PFSK-1 (cell line): ENCODE measurements around the gene VWA5B1.

ENCODE experiments used
- FOXP2 ChIP-seq: optimal IDR thresholded peaks from 2 replicates; pipeline ENCODE3; 2011; ENCODE audit warnings: borderline replicate concordance, control low read depth, inconsistent platforms; ENCODE audit not compliant: insufficient read depth; ENCODE audit errors: extremely low read length, extremely low read depth
- POLR2AphosphoS5 ChIP-seq: IDR thresholded peaks from 2 replicates; pipeline ENCODE4 v1.6.1; 2012; ENCODE audit warnings: low read depth, mild to moderate bottlenecking, control low read depth, low read length, moderate library complexity
- REST ChIP-seq, 2 experiments: IDR thresholded peaks; 2 replicates each; pipeline versions ENCODE4 v1.6.1 to v1.8.0; 2011 to 2012; ENCODE audit warnings: low read depth in 2 of 2, low read length in 2 of 2, control low read depth in 1 of 2, inconsistent platforms in 1 of 2, mild to moderate bottlenecking in 1 of 2, moderate library complexity in 1 of 2; ENCODE audit not compliant: insufficient read depth in 1 of 2
- SIN3A ChIP-seq: IDR thresholded peaks from 2 replicates; pipeline ENCODE4 v1.6.1; 2012; ENCODE audit warnings: mild to moderate bottlenecking, low read length, moderate library complexity, borderline replicate concordance; ENCODE audit not compliant: insufficient read depth
- TAF1 ChIP-seq: IDR thresholded peaks from 2 replicates; pipeline ENCODE4 v1.6.1; 2012; ENCODE audit warnings: low read length, control low read depth, borderline replicate concordance; ENCODE audit not compliant: insufficient read depth

Gene VWA5B1

DNA sequence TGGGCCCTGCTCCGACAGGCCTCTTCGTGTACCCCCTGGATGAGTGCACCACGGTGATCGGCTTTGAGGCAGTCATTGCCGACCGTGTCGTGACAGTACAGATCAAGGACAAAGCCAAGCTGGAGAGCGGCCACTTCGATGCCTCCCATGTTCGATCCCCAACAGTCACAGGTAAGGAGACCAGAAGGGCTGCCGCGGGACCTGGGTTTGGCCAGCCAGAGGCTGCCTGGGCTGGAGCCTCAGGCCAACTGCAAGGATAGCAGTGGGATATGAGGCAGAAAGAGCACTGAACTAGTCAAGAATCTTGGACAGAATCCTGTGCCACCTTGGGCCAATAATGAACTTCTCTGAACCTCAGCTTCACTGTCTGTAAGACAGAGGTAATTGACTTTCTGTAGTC is 22.1 kb downstream of the VWA5B1 start:
- no peak for TF ChIP-seq SIN3A
- TF ChIP-seq POLR2AphosphoS5 = no peak

DNA sequence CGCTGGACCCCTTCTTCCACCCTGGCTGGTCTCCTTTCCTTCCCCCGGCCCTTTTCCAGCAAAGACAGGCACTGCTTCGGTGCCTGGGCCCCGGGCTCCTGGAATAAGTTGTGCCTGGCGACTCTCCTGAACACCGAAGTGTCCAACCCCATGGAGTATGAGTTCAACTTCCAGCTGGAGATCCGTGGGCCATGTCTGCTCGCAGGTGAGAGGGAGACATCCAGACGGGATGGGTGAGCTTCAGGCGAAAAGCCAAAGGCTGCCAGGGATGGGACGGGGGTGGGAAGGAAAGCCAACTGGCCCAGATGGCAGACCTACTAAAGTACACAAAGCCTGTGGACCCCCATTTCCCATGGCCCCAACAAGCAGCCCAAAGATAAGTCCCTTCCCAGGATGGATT is 26.8 kb downstream of the VWA5B1 start:
- TF ChIP-seq REST (IDR thresholded peaks at IDR 0.05; ENCODE audit: insufficient read depth in 1 of 2, low read depth in 2 of 2, low read length in 2 of 2) (no peak), FOXP2 (no peak), TAF1 (no peak), SIN3A (no peak), POLR2AphosphoS5 (no peak)

DNA sequence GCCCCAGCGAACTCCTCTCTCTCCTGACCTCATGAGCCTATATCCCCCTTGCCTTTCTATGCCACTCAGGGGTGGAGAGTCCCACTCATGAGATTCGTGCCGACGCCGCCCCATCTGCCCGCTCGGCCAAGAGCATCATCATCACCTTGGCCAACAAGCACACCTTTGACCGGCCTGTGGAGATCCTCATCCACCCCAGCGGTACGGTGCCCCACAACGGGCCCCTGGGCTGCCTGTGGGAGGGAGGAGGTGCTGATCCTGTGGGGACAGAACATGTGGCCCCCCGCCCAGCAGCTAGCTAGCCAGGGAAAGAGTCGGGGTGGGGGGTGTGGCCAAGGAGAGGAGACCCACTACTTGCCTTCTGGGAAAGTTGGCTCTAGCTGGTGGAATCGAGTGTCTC is 27.8 kb downstream of the VWA5B1 start:
- TF ChIP-seq SIN3A (no peak), FOXP2 (no peak)

DNA sequence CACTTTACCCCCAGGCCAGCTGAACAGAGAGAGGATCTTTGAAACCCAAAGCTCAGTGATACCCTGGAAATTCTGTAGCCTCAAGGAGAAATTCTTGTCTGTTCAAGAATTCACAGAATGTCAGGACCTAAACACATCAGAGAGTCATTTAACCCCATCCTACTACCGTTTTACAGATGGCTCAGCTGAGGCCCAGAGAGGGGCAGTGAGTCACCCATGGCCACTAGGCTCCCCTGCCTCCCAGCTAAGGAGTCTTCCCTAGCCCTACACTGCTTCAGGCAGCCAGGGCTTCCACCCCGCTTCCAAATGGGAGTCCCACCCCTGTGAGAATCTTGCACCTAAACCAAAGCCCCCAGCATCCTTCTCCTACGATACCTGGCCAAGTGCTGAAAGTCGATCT is 28.3 kb downstream of the VWA5B1 start:
- TF ChIP-seq REST (IDR thresholded peaks at IDR 0.05; ENCODE audit: insufficient read depth in 1 of 2, low read depth in 2 of 2, low read length in 2 of 2) = no peak
- no peak for TF ChIP-seq POLR2AphosphoS5
- no peak for TF ChIP-seq SIN3A
- TF ChIP-seq FOXP2 = no peak
- TF ChIP-seq TAF1 = no peak

GRCh38 chr1:20319456-20320220 is 29.0 kb downstream of the VWA5B1 start:
- TF ChIP-seq FOXP2 = no peak

DNA sequence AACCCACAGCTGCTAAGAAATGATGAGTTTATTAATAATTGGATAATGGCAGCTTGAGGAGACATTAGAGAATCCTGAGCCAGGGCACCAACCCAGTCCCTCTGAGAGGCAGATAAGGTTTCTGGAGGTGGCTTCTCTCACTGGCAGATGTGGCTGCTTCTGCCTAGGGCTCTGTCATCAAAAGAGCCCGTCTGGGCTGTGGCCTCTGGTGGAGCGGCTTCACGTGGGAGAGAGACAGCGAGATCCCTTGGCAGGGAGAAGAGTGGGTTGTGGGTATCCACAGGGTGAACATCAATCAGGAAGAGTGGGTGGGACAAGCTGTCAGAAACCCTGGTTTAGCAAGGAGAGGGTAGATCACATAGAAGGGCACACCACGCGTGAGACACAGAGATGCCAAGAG is 30.0 kb downstream of the VWA5B1 start:
- TF ChIP-seq REST (IDR thresholded peaks at IDR 0.05; ENCODE audit: insufficient read depth in 1 of 2, low read depth in 2 of 2, low read length in 2 of 2) (no peak), POLR2AphosphoS5 (no peak), TAF1 (no peak), FOXP2 (no peak), SIN3A (no peak)

DNA sequence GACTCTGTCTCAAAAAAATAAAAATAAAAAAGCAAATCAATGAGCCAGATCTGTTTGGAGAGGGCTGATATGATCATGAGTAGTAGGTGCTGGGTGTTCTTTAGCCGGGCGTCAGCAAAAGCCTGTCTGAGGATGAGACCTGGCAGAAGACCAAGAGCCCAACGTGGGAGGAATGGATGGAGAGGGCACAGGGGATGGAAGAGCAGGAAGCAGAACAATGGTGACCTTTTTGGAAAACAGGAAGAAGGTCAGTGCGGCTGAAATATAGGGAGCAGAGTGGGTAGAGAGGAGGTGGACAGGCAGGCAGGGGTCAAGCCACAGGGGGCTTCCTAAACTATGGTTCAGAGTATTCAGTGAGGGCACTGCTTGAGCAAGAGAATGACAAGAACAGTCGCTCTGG is 30.9 kb downstream of the VWA5B1 start:
- TF ChIP-seq SIN3A (no peak), REST (IDR thresholded peaks at IDR 0.05; ENCODE audit: insufficient read depth in 1 of 2, low read depth in 2 of 2, low read length in 2 of 2) (no peak), POLR2AphosphoS5 (no peak), TAF1 (no peak), FOXP2 (no peak)
